Activated CD4-positive, alpha-beta T cell treated with anti-CD3 and anti-CD28 coated beads, Interleukin-2, Interleukin-6, amounts not matched to agents 100 ng/mL and 50 ng/mL, durations not matched to agents 16 hours and 8 hours (primary cell): Measurements from ENCODE around the gene SATB2.

Experiments used
- DNase-seq: peaks from one replicate; pipeline ENCODE4 v3.0.0-alpha.2; 2020

SATB2 gene

GRCh38 chr2:199404841-199405240 is 52.9 kb downstream of the SATB2 start:
- DNase-seq: no peak

- DNase-seq: no peak
These were observed 62.4 kb downstream of the SATB2 start for GRCh38 chr2:199395311-199395710.

GRCh38 chr2:199392363-199392762 is 65.4 kb downstream of the SATB2 start:
- DNase-seq: no peak

- no peak for DNase-seq
These were observed 68.9 kb downstream of the SATB2 start for GRCh38 chr2:199388728-199389268.

- DNase-seq: no peak
These were observed 73.7 kb downstream of the SATB2 start for GRCh38 chr2:199384043-199384442.

GRCh38 chr2:199383021-199383420 is 74.7 kb downstream of the SATB2 start:
- DNase-seq: no peak

GRCh38 chr2:199382091-199382490 is 75.6 kb downstream of the SATB2 start:
- no peak for DNase-seq

GRCh38 chr2:199381531-199381930 is 76.2 kb downstream of the SATB2 start:
- DNase-seq: no peak

GRCh38 chr2:199378948-199379650 is 78.6 kb downstream of the SATB2 start:
- DNase-seq: no peak

GRCh38 chr2:199370150-199370780 is 87.5 kb downstream of the SATB2 start:
- no peak for DNase-seq

GRCh38 chr2:199366406-199366805 is 91.3 kb downstream of the SATB2 start:
- no peak for DNase-seq

GRCh38 chr2:199364153-199364552 is 93.6 kb downstream of the SATB2 start:
- DNase-seq: no peak

GRCh38 chr2:199356412-199356811 is 101.3 kb downstream of the SATB2 start:
- no peak for DNase-seq

GRCh38 chr2:199348871-199349270 is 108.9 kb downstream of the SATB2 start:
- no peak for DNase-seq

GRCh38 chr2:199344012-199344411 is 113.7 kb downstream of the SATB2 start:
- DNase-seq: no peak

- no peak for DNase-seq
These were observed 115.4 kb downstream of the SATB2 start for GRCh38 chr2:199342334-199342733.

- no peak for DNase-seq
These were observed 116.6 kb downstream of the SATB2 start for GRCh38 chr2:199341123-199341522.

GRCh38 chr2:199339891-199340605 is 117.7 kb downstream of the SATB2 start:
- DNase-seq: no peak

- DNase-seq: no peak
These were observed 121.2 kb downstream of the SATB2 start for GRCh38 chr2:199336546-199336945.

GRCh38 chr2:199335502-199335901 is 122.2 kb downstream of the SATB2 start:
- no peak for DNase-seq

- DNase-seq: no peak
These were observed 128.3 kb downstream of the SATB2 start for GRCh38 chr2:199329466-199329865.

GRCh38 chr2:199329031-199329430 is 128.7 kb downstream of the SATB2 start:
- no peak for DNase-seq

GRCh38 chr2:199325881-199326280 is 131.9 kb downstream of the SATB2 start:
- no peak for DNase-seq

GRCh38 chr2:199322151-199322550 is 135.6 kb downstream of the SATB2 start:
- no peak for DNase-seq
